HepG2 (cell line): ENCODE data around the gene KIFAP3. TPM values are rescaled to one million over a fixed set of nuclear protein-coding genes. Genes with fewer than 3 reads are reported as not detected.

Experiments
- CC2D1A ChIP-seq: sonication (generic); formaldehyde crosslinking; IDR thresholded peaks from 2 replicates; pipeline ENCODE4 v1.8.1; 2023; ENCODE audit warnings: mild to moderate bottlenecking, missing genetic modification reagents
- CREM ChIP-seq, 2 experiments: sonication (generic) in 1 of 2; formaldehyde crosslinking in 1 of 2; IDR thresholded peaks; 2 replicates each; pipeline versions ENCODE4 v1.4.0 to v1.6.1; 2016 to 2020; ENCODE audit warnings: antibody characterized with exemption in 1 of 2, mild to moderate bottlenecking in 1 of 2, missing genetic modification reagents in 1 of 2
- GATAD1 ChIP-seq: IDR thresholded peaks from 2 replicates; pipeline ENCODE4 v1.6.1; 2016; ENCODE audit warnings: missing genetic modification reagents, missing compliant biosample characterization
- KLF6 ChIP-seq: IDR thresholded peaks from 2 replicates; pipeline ENCODE4 v1.8.0; 2016; ENCODE audit warnings: missing biosample characterization, missing genetic modification reagents
- MLLT10 ChIP-seq: sonication (generic); formaldehyde crosslinking; IDR thresholded peaks from 2 replicates; pipeline ENCODE4 v1.4.0; 2020; ENCODE audit warnings: missing genetic modification reagents
- POGZ ChIP-seq: sonication (generic); formaldehyde crosslinking; IDR thresholded peaks from 2 replicates; pipeline ENCODE4 v1.4.0; 2020; ENCODE audit warnings: mild to moderate bottlenecking, missing genetic modification reagents
- SIN3A ChIP-seq: IDR thresholded peaks from 2 replicates; pipeline ENCODE4 v1.6.1; 2011; ENCODE audit warnings: low read depth, mild to moderate bottlenecking, control low read depth, low read length, borderline replicate concordance
- WIZ ChIP-seq: sonication (generic); formaldehyde crosslinking; IDR thresholded peaks from 2 replicates; pipeline ENCODE4 v1.5.1; 2020; ENCODE audit warnings: mild to moderate bottlenecking, missing genetic modification reagents
- ZFP82 ChIP-seq: sonication (generic); formaldehyde crosslinking; IDR thresholded peaks from 2 replicates; pipeline ENCODE4 v1.5.1; 2020; ENCODE audit warnings: mild to moderate bottlenecking, missing genetic modification reagents, borderline replicate concordance
- ZNF432 ChIP-seq: sonication (generic); formaldehyde crosslinking; IDR thresholded peaks from 2 replicates; pipeline ENCODE4 v1.5.0; 2020; ENCODE audit warnings: missing genetic modification reagents, mild to moderate bottlenecking, borderline replicate concordance
- polyA plus RNA-seq, 8 experiments: library from polyadenylated mRNA; depleted of rRNA in 3 of 8; stranded (reverse) in 7 of 8; unstranded in 1 of 8; fragments of >200 nt; fragmentation: Illumina TruSeq in 4 of 8; extraction: Trizol in 4 of 8; gene quantifications; 2 replicates each; pipeline versions ENCODE4 v1.2.1 to v1.2.3, GENCODE V29; 2011 to 2016; ENCODE audit warnings: low read depth in 4 of 8, missing spikeins in 1 of 8, mixed read lengths in 1 of 8; ENCODE audit not compliant: insufficient read depth in 1 of 8
- total RNA-seq, 5 experiments: library from RNA; depleted of rRNA; stranded (reverse); fragments of >200 nt; fragmentation: Illumina TruSeq; extraction: Trizol; gene quantifications; 2 replicates each; pipeline ENCODE4 v1.2.3, GENCODE V29; 2016; ENCODE audit warnings: low read depth in 1 of 5
- TF ChIP-seq, protein P1 (sequence below): sonication (generic); formaldehyde crosslinking; conservative IDR thresholded peaks from 2 replicates; pipeline ENCODE4 v1.8.0; 2022; ENCODE audit warnings: mild to moderate bottlenecking, moderate library complexity, missing genetic modification reagents
- TF ChIP-seq, protein P2 (sequence below): sonication (generic); formaldehyde crosslinking; IDR thresholded peaks from 2 replicates; pipeline ENCODE4 v1.4.0; 2020; ENCODE audit warnings: missing genetic modification reagents
- TF ChIP-seq, protein P3 (sequence below): IDR thresholded peaks from 2 replicates; pipeline ENCODE4 v1.6.1; 2016; ENCODE audit warnings: mild to moderate bottlenecking

The KIFAP3 gene
- total and polyA plus RNA-seq, 2 of the 13 experiments (the other 11 are each of a cell fraction or from before 2014, with no cell fraction given) = 3.4 to 10.0 TPM

DNA sequence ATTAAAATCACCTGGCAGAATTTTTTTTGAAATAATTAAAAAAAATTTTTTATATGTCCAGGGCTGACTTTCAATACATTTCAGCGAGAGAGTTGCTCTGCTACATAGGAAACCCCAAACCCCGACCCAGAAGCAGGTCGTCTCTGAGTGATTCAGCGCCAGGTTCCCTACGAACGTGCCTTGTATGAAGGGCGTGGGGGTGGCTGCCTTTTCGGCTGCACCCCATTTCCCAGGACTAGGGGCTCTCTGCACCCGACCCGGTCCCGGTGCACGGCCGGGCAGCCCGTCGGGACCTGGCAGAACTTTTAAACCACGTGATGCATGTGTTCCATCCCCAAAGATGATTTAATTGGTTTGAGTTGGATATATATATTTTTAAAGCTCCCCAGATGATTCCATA, 165.0 kb downstream of the KIFAP3 start (continued):
- no peak for TF ChIP-seq CC2D1A (CRISPR knock-in tag)
- no peak for TF ChIP-seq WIZ (CRISPR knock-in tag)
- TF ChIP-seq, protein P1, sequence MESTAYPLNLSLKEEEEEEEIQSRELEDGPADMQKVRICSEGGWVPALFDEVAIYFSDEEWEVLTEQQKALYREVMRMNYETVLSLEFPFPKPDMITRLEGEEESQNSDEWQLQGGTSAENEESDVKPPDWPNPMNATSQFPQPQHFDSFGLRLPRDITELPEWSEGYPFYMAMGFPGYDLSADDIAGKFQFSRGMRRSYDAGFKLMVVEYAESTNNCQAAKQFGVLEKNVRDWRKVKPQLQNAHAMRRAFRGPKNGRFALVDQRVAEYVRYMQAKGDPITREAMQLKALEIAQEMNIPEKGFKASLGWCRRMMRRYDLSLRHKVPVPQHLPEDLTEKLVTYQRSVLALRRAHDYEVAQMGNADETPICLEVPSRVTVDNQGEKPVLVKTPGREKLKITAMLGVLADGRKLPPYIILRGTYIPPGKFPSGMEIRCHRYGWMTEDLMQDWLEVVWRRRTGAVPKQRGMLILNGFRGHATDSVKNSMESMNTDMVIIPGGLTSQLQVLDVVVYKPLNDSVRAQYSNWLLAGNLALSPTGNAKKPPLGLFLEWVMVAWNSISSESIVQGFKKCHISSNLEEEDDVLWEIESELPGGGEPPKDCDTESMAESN (CRISPR knock-in tag) = no peak
- TF ChIP-seq, protein P2, sequence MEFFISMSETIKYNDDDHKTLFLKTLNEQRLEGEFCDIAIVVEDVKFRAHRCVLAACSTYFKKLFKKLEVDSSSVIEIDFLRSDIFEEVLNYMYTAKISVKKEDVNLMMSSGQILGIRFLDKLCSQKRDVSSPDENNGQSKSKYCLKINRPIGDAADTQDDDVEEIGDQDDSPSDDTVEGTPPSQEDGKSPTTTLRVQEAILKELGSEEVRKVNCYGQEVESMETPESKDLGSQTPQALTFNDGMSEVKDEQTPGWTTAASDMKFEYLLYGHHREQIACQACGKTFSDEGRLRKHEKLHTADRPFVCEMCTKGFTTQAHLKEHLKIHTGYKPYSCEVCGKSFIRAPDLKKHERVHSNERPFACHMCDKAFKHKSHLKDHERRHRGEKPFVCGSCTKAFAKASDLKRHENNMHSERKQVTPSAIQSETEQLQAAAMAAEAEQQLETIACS (CRISPR knock-in tag) = no peak
- no peak for TF ChIP-seq ZNF432 (CRISPR knock-in tag)
- TF ChIP-seq, protein P3, sequence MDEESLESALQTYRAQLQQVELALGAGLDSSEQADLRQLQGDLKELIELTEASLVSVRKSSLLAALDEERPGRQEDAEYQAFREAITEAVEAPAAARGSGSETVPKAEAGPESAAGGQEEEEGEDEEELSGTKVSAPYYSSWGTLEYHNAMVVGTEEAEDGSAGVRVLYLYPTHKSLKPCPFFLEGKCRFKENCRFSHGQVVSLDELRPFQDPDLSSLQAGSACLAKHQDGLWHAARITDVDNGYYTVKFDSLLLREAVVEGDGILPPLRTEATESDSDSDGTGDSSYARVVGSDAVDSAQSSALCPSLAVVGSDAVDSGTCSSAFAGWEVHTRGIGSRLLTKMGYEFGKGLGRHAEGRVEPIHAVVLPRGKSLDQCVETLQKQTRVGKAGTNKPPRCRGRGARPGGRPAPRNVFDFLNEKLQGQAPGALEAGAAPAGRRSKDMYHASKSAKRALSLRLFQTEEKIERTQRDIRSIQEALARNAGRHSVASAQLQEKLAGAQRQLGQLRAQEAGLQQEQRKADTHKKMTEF = no peak
- no peak for TF ChIP-seq SIN3A
- TF ChIP-seq KLF6 (CRISPR knock-in tag) = no peak
- TF ChIP-seq POGZ = no peak
- no peak for TF ChIP-seq GATAD1 (CRISPR knock-in tag)
- no peak for TF ChIP-seq ZFP82 (CRISPR knock-in tag)
- TF ChIP-seq MLLT10 (CRISPR knock-in tag) = no peak
- TF ChIP-seq CREM (IDR thresholded peaks at IDR 0.05) = no peak
- no peak for TF ChIP-seq CREM (CRISPR knock-in tag; IDR thresholded peaks at IDR 0.05)
